Liver (tissue), 3 donors: Measurements from ENCODE around the gene SERPINB1.

Experiments
- CTCF ChIP-seq: fragments of 150-350 bp; IDR thresholded peaks from 2 replicates; pipeline ENCODE4 v1.5.1; 2017; ENCODE audit warnings: improper control_type of control experiment, low read depth, low read length; ENCODE audit not compliant: missing input control
- MAX ChIP-seq: IDR thresholded peaks from 2 replicates; pipeline ENCODE4 v1.6.1; 2016; ENCODE audit warnings: antibody characterized with exemption
- RAD21 ChIP-seq, 2 donors: IDR thresholded peaks; 2 replicates each; pipeline ENCODE4 v1.6.1; 2016; ENCODE audit warnings: antibody characterized with exemption in 2 of 2, mild to moderate bottlenecking in 2 of 2
- SP1 ChIP-seq: IDR thresholded peaks from 2 replicates; pipeline ENCODE4 v1.6.1; 2018; ENCODE audit warnings: antibody characterized with exemption, mild to moderate bottlenecking
- TAF1 ChIP-seq: conservative IDR thresholded peaks from 2 replicates; pipeline ENCODE4 v1.6.1; 2016; ENCODE audit warnings: antibody characterized with exemption, mild to moderate bottlenecking
- donor health status: healthy.
- donor health status: healthy.

- TF ChIP-seq CTCF (no peak), SP1 (no peak), MAX (no peak), TAF1 (no peak), RAD21 (IDR thresholded peaks at IDR 0.05) (no peak)
These were observed 23.7 kb downstream of the SERPINB1 start for GRCh38 chr6:2817903-2818443.
